IPS DF 19.7 (cell line): ENCODE measurements around the gene FOXD1.
"Not testable (repeated sequence)": the region's sequence is repeated elsewhere in the genome, so short reads cannot be mapped to it uniquely, and the experiment has no call there.

ENCODE experiments used
- DNase-seq: peaks from one replicate; pipeline ENCODE4 v3.0.0-alpha.2; 2013; ENCODE audit warnings: low read depth, low spot score

Gene FOXD1

DNA sequence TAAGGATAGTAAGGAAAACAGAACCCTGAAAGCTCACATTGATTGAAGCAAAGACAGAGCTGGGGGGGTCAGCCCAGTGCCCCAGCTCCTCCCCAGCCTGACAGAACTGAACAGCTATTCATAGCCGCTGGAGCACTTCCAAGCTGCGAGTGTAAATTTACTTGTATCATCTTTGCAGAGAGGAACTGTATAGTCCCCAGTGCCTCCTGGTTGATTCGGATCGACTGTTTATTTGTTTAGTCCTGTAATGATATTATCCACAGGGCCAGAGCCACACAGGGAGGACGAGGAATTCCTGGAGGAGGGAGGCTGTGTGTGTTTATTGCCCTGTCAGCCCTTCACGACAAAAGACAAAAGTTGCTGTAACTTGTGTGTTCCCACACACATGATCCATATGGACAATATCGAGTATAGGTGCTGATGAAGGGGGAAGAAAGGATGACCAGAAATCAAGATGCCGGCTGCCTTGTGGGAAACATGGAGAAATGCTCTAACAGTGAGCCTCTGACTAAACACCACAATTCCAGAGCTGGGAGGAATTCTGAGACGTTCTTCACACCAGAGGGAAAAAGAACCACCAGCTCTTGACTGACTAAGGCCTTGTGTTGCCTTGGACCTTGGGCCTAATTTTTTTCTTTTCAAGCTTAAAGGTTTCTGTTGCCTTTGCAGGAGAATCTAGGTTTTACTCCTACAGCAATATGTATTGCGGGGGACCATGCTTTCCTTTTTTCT is 31.1 kb downstream of the FOXD1 start:
- no peak for DNase-seq

DNA sequence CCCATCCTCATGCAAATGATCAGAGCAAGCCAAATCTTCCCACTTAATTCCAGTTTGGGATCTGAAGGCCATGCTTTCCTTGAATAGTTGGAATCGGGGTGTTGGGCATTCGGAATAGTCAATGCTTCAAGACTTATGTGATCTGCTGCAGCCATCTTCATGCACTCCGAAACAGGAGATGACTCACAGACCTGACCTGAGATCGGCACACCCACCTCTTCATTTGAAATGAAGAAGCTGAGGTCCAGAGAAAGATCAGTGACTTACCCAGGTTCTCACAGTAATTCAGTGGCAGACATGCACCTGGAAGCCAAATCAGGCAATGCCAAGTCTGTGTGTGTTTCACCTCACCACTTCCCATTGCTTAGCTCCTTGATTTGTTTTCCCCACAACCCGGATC is 33.0 kb downstream of the FOXD1 start:
- no peak for DNase-seq

DNA sequence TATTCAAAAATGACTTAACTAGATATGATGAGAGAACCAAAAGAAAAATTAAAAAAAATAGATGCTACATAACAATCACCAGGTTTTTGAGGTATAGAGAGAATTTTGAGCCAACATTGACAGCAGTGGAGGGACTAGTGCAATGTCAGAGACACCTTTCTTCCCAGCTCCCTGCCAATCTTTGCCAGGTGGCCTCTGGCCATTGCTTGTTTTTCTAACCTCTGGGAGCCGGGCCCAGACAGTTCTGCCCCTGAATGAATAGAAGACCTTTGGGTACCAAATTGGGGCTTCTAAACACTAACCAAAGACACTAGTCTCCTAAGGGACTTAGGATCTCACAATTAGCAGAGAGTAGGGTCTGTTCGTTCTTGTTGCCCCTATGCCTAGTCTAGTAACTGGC is 33.4 kb downstream of the FOXD1 start:
- no peak for DNase-seq

DNA sequence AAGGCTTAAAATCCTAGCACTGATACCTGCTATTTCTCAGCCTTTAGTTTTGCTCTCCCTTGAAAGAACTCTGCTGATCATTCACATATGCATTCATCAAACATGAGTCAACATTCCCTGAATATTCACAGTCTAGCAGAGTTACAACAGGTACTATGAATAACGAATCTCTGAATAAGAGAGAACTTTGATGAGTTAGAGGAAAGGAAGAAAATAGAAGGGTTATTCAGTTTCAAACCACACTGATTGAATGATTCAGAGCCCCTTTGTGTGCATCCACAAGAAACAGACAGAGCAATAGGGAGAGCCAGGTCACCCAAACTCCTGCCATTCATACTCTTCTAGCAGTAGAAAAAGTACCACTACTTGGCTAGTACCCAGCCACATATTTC is 36.0 kb downstream of the FOXD1 start:
- no peak for DNase-seq

DNA sequence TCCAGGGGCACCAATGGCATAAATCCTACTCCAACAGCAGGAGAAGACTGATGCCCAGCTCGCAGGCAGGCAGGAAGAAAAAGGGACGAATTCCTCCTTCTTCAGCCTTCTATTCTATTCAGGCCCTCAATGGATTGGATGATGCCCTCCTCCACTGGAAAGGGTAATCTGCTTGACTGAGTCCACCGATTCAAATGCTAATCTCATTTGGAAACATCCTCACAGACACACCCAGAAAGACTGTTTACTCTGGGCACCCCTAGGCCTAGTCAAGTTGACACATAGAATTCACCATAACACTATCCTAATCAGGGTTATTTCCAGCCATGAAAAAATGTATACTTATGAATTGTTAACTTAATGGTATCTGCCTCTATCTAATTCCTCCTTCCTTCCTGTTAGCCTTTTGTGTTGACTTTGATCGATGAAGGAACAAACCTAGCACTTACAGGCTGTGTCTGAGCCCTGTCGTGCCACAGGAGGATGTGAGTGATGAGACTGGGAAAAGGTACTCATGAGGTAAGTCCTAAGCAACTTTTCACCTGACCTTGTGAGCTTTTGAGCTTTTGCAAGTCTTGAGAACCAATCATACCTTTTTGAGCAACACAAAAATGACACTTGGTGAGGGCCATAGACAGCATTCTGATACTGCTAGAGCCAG is 36.5 kb downstream of the FOXD1 start:
- DNase-seq = no peak

DNA sequence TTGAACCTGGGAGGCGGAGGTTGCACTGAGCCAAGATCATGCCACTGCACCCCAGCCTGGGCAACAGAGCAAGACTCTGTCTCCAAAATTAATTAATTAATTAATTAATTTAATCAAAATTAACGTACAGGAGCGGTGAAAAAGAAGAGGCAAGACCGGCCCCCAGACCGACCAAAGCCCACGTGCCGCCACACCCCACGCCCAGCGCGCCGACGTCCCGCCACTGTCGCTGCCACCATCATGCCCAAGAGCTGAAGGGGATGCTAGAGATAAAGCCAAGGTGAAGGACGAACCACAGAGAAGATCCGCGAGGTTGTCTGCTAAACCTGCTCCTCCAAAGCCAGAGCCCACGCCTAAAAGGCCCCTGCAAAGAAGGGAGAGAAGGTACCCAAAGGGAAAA is 38.6 kb downstream of the FOXD1 start:
- DNase-seq = not testable (repeated sequence)

DNA sequence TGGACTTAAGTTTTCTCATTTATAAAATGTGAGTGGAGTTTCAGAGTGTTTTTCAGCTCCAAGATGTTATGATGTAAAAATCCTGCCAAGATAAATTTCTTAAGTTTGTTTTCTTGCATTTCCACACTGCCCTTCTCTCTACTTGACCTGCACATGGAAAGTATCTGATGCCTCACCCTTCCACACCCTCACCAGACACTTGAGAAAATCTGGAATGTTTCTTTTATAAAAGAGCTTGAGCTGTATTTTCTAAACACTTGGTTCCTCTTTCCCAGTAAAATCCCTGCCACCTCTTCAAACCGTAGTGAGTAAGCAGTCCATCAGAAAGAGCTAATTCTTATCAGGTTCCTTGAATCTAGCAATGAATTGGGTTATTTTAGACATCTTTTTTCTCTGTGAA is 42.9 kb downstream of the FOXD1 start:
- DNase-seq = no peak

DNA sequence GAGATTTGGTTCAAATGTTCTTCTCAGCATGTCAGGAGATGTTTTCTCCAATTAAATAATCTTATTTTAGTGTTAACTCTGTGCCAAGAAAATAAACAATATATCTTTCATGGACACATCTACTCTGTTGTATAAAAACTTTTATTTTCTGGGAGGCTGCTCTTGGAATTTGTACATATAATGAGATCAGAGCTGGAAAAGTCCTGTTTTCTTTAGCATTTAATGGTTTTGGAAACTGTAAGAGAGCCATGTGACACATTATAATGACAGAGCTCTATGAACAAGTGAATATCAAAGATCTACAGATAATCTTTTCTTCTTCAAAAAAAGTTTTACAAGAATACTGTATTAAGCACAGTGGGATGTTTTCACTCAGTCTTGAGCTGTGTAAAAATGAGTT is 48.8 kb downstream of the FOXD1 start:
- no peak for DNase-seq
